Kidney epithelial cell (primary cell): ENCODE results near the gene SLBP. TPM values are rescaled to one million over a fixed set of nuclear protein-coding genes. Genes with fewer than 3 reads are reported as not detected.

Experiments used
- DNase-seq: peaks from one replicate; pipeline ENCODE4 v3.0.0-alpha.2; 2010; ENCODE audit warnings: low read depth
- H3K27me3 ChIP-seq: 2 replicates; pipeline ENCODE4 v1.6.0; 2011; ENCODE audit warnings: low read length; ENCODE audit not compliant: control insufficient read depth, insufficient read depth
- H3K36me3 ChIP-seq: 2 replicates; pipeline ENCODE4 v1.5.1; 2011; ENCODE audit warnings: low read length; ENCODE audit not compliant: control insufficient read depth, insufficient read depth
- H3K4me3 ChIP-seq: 2 replicates; pipeline ENCODE4 v1.5.1; 2011; ENCODE audit warnings: low read depth, mild to moderate bottlenecking, control low read depth, low read length
- CTCF ChIP-seq: IDR thresholded peaks from 2 replicates; pipeline ENCODE4 v1.5.1; 2011; ENCODE audit warnings: mild to moderate bottlenecking, moderate library complexity, low read length, control low read depth, inconsistent platforms; ENCODE audit not compliant: insufficient read depth, poor library complexity, severe bottlenecking
- total RNA-seq: library from RNA; depleted of rRNA; stranded (reverse); fragments of >200 nt; gene quantifications from 2 replicates; pipeline ENCODE4 v1.2.3, GENCODE V29; 2015

Gene SLBP
- total RNA-seq, 1 donor from 2014 or later = 74.8 TPM

DNA sequence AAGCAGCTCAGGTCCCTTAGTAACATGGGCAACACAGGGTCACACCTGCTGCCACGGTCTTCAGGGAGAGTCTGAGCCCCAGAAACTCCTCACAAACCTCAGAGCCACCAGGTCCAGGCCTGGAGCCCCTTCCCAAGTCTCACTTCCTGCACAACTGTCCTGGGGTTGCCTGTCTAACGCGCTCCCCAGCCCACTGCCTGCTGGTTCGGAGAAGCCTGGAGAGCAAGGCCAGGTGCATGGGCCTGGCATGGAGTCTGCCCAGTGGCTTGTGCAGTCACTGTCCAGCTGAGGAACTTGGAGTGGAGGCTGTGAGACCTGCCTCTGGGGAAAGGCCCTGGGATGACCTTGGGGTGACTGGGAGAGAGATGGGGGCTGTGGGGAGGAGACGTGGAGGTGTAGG, 56.0 kb downstream of the SLBP start:
- Histone ChIP-seq H3K27me3 (no peaks in the 10 kb centered on the region), H3K36me3 (no peaks in the 10 kb centered on the region), H3K4me3 (no peak overlapping the region)
- TF ChIP-seq CTCF = no peak
- no peak for DNase-seq

- TF ChIP-seq CTCF = no peak
- no peaks in the 10 kb centered on the region for H3K27me3 ChIP-seq
- no peaks in the 10 kb centered on the region for H3K36me3 ChIP-seq
- no peak overlapping the region for H3K4me3 ChIP-seq
- DNase-seq = no peak
Measured at GRCh38 chr4:1655676-1656075, 56.4 kb downstream of the SLBP start.

- Histone ChIP-seq H3K36me3 (no peaks in the 10 kb centered on the region), H3K27me3 (no peaks in the 10 kb centered on the region), H3K4me3 (no peak overlapping the region)
- no peak for TF ChIP-seq CTCF
- DNase-seq = no peak
Measured at GRCh38 chr4:1655081-1655480, 57.0 kb downstream of the SLBP start.

DNA sequence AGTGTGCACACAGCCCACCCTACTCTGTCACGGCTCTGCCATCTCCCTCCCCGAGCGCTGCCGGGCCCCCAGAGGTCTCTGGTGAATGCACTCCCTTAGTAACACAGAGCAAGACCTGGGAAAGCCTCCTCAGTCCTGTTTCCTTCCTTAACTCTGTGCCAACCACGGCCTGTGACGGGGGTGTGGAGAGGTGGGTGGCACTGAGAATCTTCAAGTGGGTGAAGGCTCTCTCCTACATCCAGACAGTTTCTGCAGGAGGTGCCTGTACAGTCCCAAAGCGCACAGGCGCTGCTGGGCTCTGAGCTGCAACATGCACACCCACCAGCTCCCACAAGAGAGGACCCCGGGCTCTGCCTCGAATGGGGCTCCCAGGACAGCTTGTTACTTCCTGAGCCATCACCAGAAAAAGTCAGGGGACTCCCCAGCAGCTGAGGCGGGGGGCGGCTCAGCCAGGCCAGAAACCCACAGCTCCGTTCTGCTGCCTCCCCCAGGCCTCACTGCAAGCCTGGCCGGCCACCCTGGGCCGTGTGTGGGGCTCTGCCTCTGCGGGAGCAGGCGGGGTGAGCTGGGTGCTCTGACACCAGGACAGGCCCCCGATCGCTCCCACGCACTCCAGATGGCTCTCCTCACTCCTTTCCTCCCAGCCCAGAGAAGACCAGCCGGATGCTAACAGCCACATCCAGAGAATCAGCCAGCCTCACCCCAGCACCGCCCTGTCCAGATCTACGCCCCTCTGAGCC, 57.7 kb downstream of the SLBP start:
- peaks cover 2% of the 10 kb centered on the region for H3K27me3 ChIP-seq
- no peak for TF ChIP-seq CTCF
- no peaks in the 10 kb centered on the region for H3K36me3 ChIP-seq
- no peak overlapping the region for H3K4me3 ChIP-seq
- DNase-seq = no peak

DNA sequence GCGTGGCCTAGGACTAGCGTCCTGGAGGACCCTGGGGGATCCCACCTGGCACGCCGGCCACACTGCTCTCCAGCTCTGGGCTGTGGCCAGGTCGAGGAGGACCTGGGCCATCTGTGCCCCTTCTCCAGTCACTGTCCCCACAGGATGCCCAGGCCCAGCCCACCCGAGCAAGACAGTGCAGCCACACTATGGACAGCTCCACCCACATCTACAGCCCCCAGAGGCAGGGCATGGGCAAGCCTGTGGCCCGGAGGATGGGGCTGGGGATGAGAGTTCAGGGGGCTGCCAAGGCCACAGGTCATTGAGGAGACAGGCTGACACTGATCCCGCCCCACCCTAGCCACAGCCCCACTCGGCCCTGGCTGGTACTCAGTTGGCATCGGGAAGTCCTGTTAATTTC, 58.3 kb downstream of the SLBP start:
- DNase-seq = no peak
- H3K27me3 ChIP-seq = peaks cover 2% of the 10 kb centered on the region

More for the DNA sequence above, 58.3 kb downstream of the SLBP start:
- Histone ChIP-seq H3K36me3 (no peaks in the 10 kb centered on the region), H3K4me3 (no peak overlapping the region)
- TF ChIP-seq CTCF = no peak
